Sigmoid colon (tissue), 7 donors: Measurements from ENCODE around the gene FERMT2. TPM values are rescaled to one million over a fixed set of nuclear protein-coding genes. Genes with fewer than 3 reads are reported as not detected.

ENCODE experiments used
- DNase-seq: peaks from one replicate; pipeline ENCODE4 v3.0.0-alpha.2; 2019
- H3K27ac ChIP-seq, 4 donors: fragments of 200-600 bp; sonication (generic); one replicate each; pipeline ENCODE4 v1.5.1; 2016 to 2019; ENCODE audit warnings: mild to moderate bottlenecking in 1 of 4
- H3K27me3 ChIP-seq, 3 donors: fragments of 200-600 bp; sonication (generic); one replicate each; pipeline ENCODE4 v1.5.1; 2019; ENCODE audit warnings: mild to moderate bottlenecking in 1 of 3
- H3K36me3 ChIP-seq, 4 donors: fragments of 200-600 bp; sonication (generic); one replicate each; pipeline ENCODE4 v1.5.1; 2016 to 2019
- H3K4me1 ChIP-seq, 4 donors: fragments of 200-600 bp; sonication (generic); one replicate each; pipeline ENCODE4 v1.5.1; 2017 to 2019
- H3K4me3 ChIP-seq, 4 donors: fragments of 200-600 bp; sonication (generic); one replicate each; pipeline ENCODE4 v1.5.1; 2017 to 2019; ENCODE audit warnings: mild to moderate bottlenecking in 2 of 4, moderate library complexity in 1 of 4
- H3K9me3 ChIP-seq, 4 donors: fragments of 200-600 bp in 3 of 4; sonication (generic) in 3 of 4; one replicate each; pipeline versions ENCODE4 v1.5.1 to v1.6.1; 2013 to 2019
- CTCF ChIP-seq, 4 experiments: fragments of 450-650 bp in 3 of 4; fragments of 200-600 bp in 1 of 4; IDR thresholded peaks; one replicate each; pipeline ENCODE4 v1.5.1; 2016 to 2019; ENCODE audit warnings: antibody characterized with exemption in 4 of 4, mild to moderate bottlenecking in 3 of 4, moderate library complexity in 2 of 4
- EP300 ChIP-seq, 4 donors: sonication (generic); formaldehyde crosslinking; IDR thresholded peaks; one replicate each; pipeline ENCODE4 v1.6.1; 2017; ENCODE audit warnings: antibody characterized with exemption in 4 of 4
- POLR2A ChIP-seq, 2 donors: fragments of 450-650 bp; IDR thresholded peaks; one replicate each; pipeline ENCODE4 v1.6.1; 2016; ENCODE audit warnings: antibody characterized with exemption in 2 of 2, mild to moderate bottlenecking in 2 of 2, moderate library complexity in 2 of 2
- POLR2AphosphoS5 ChIP-seq, 4 donors: sonication (generic); formaldehyde crosslinking; IDR thresholded peaks; one replicate each; pipeline ENCODE4 v1.6.1; 2017; ENCODE audit warnings: antibody characterized with exemption in 4 of 4
- WGBS, 2 donors: extraction: QIAGEN DNeasy Blood & Tissue Kit; methylation state at CpG; one replicate each; pipeline ENCODE4 v1.1.7; 2013; 5-methylcytosine and 5-hydroxymethylcytosine counted together
- intact Hi-C: fragments of 100-400 bp; cut with DNase I; formaldehyde crosslinking; loops from one replicate; pipeline ENCODE4 v1.15.1; 2023
- polyA plus RNA-seq, 3 donors: library from polyadenylated mRNA; stranded (reverse); fragments of 200-250 nt; gene quantifications; one replicate each; pipeline ENCODE4 v1.2.3, GENCODE V29; 2013
- total RNA-seq, 4 donors: library from RNA; depleted of rRNA; stranded (reverse); fragments of >200 nt; gene quantifications; one replicate each; pipeline ENCODE4 v1.1.0, GENCODE V29; 2016
- donor health status: healthy with polysubstance abuse.
- donor health status: Bipolar disorder and iron deficiency.
- donor health status: healthy.

The FERMT2 gene
- total and polyA plus RNA-seq, 7 donors, result 3.0 to 317 (median 278) TPM

- Histone ChIP-seq H3K27me3 (no peaks in the 10 kb centered on the region), H3K4me1 (peaks cover 0 to 99% (median 90%) of the 10 kb centered on the region in 4 donors), H3K36me3 (no peaks in the 10 kb centered on the region), H3K9me3 (no peaks in the 10 kb centered on the region), H3K27ac (peak overlapping the region in 2 of 4 donors; percentile 52 to 63), H3K4me3 (no peak overlapping the region)
- WGBS, 2 donors, result 91 to 92% methylated on average over 1 of the region's 1 CpG
- TF ChIP-seq EP300 (IDR thresholded peaks at IDR 0.05), result no peak
- no peak for TF ChIP-seq CTCF (IDR thresholded peaks at IDR 0.05)
- no peak for DNase-seq
- intact Hi-C loops, result loop anchor here (5.0 kb wide), 1 partner anchor 34 kb away; no protein-coding TSS in a partner anchor
Observed at GRCh38 chr14:52936437-52936836, 14.4 kb downstream of the FERMT2 start.

GRCh38 chr14:52935833-52936232 lies 15.0 kb downstream of the FERMT2 start:
- H3K27ac ChIP-seq, result peak overlapping the region in 3 of 4 donors; percentile 22 to 63 (median 52)
- H3K4me1 ChIP-seq, result peaks cover 0 to 99% (median 90%) of the 10 kb centered on the region in 4 donors
- TF ChIP-seq POLR2A (IDR thresholded peaks at IDR 0.05), result no peak
- TF ChIP-seq POLR2AphosphoS5 (IDR thresholded peaks at IDR 0.05), result no peak
- TF ChIP-seq CTCF (IDR thresholded peaks at IDR 0.05), result no peak
- TF ChIP-seq EP300 (IDR thresholded peaks at IDR 0.05), result no peak
- H3K4me3 ChIP-seq, result no peak overlapping the region
- H3K36me3 ChIP-seq, result no peaks in the 10 kb centered on the region
- no peak for DNase-seq
- H3K9me3 ChIP-seq, result no peaks in the 10 kb centered on the region
- intact Hi-C loops, result loop anchor here (5.0 kb wide), 1 partner anchor 34 kb away; no protein-coding TSS in a partner anchor
- WGBS, 2 donors, result 74 to 84% methylated on average over 3 of the region's 3 CpGs
- H3K27me3 ChIP-seq, result no peaks in the 10 kb centered on the region

- Histone ChIP-seq H3K27me3 (no peaks in the 10 kb centered on the region), H3K4me1 (peaks cover 0 to 99% (median 92%) of the 10 kb centered on the region in 4 donors), H3K27ac (peak overlapping the region in 2 of 4 donors; percentile 2 to 18), H3K36me3 (no peaks in the 10 kb centered on the region), H3K9me3 (no peaks in the 10 kb centered on the region), H3K4me3 (no peak overlapping the region)
- no peak for DNase-seq
- 17 to 55% methylated on average over 2 of the region's 2 CpGs for WGBS, 2 donors
- intact Hi-C loops, result loop anchor here (5.0 kb wide), 1 partner anchor 32 kb away; no protein-coding TSS in a partner anchor
- no peak for TF ChIP-seq CTCF (IDR thresholded peaks at IDR 0.05)
- no peak for TF ChIP-seq EP300 (IDR thresholded peaks at IDR 0.05)
- TF ChIP-seq POLR2A (IDR thresholded peaks at IDR 0.05), result no peak
- TF ChIP-seq POLR2AphosphoS5 (IDR thresholded peaks at IDR 0.05), result no peak
Observed at GRCh38 chr14:52934762-52935161, 16.1 kb downstream of the FERMT2 start.

- Histone ChIP-seq H3K4me1 (peaks cover 0 to 99% (median 90%) of the 10 kb centered on the region in 4 donors), H3K27ac (peak overlapping the region in 2 of 4 donors; percentile 34 to 40), H3K36me3 (no peaks in the 10 kb centered on the region), H3K9me3 (no peaks in the 10 kb centered on the region), H3K4me3 (no peak overlapping the region), H3K27me3 (no peaks in the 10 kb centered on the region)
- DNase-seq, result no peak
- 95 to 97% methylated on average over 4 of the region's 4 CpGs for WGBS, 2 donors
- no peak for TF ChIP-seq EP300 (IDR thresholded peaks at IDR 0.05)
- no peak for TF ChIP-seq POLR2AphosphoS5 (IDR thresholded peaks at IDR 0.05)
- no peak for TF ChIP-seq POLR2A (IDR thresholded peaks at IDR 0.05)
- TF ChIP-seq CTCF (IDR thresholded peaks at IDR 0.05), result no peak
- intact Hi-C loops, result no loop called here
Observed at GRCh38 chr14:52929192-52929807, 21.6 kb downstream of the FERMT2 start.
